ENCODE results near the gene ATP13A2. TPM values are rescaled to one million over a fixed set of nuclear protein-coding genes. Genes with fewer than 3 reads are reported as not detected.
A peak's percentile ranks its signal among the peaks of the same experiment; 100 is the strongest.
"Not testable (repeated sequence)": the region's sequence is repeated elsewhere in the genome, so short reads cannot be mapped to it uniquely, and the experiment has no call there.

The ATP13A2 gene
- total RNA-seq, 1 experiment from 2014 or later: 39.9 TPM

- no peak for DNase-seq (ENCODE audit: low spot score)
These were observed 33.6 kb downstream of the ATP13A2 start for GRCh38 chr1:16978139-16978538.

DNA sequence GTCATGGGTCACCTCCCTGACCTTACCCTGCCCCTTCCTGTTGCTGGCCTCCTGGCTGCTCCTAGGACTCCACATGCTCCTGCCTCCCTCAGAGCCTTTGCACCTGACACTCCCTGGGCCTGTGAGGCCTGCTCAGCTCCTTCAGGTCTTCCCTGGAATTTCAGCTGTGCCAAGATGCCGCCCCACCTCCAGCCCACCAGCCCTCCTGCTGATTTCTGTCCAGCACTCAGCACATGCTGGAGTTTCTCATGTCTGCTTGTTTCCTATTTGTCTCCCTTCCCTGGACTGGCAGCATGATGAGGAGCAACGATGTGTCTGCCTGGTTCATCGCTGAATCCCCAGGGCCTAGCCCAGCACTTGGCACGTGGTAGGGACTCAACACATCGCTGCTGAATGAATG is 34.4 kb downstream of the ATP13A2 start:
- DNase-seq (ENCODE audit: low spot score): no peak

DNA sequence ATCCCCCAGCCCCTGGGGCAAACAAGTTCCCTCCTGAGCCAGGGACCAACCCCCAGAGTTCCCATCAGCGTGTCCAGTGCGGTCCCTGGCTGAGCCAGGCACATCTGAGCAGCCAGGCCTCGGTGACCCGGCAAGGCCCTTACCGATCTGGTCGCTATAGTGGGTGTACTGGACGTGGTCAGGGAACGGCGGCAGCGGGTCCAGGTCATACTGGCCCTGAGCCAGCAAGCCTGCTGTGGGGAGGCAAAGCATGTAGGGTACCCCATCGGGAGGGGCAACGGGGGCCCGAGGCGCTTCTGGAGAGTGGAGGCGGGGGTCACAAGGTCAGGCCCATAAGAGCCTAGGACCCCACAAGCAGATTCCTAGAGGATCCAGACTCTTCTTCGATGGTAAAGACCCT is 34.8 kb downstream of the ATP13A2 start:
- no peak for DNase-seq (ENCODE audit: low spot score)

GRCh38 chr1:16975838-16976237 is 35.9 kb downstream of the ATP13A2 start:
- no peak for DNase-seq (ENCODE audit: low spot score)

GRCh38 chr1:16975211-16975610 is 36.5 kb downstream of the ATP13A2 start:
- no peak for DNase-seq (ENCODE audit: low spot score)

GRCh38 chr1:16973215-16973614 is 38.5 kb downstream of the ATP13A2 start:
- no peak for DNase-seq (ENCODE audit: low spot score)

DNA sequence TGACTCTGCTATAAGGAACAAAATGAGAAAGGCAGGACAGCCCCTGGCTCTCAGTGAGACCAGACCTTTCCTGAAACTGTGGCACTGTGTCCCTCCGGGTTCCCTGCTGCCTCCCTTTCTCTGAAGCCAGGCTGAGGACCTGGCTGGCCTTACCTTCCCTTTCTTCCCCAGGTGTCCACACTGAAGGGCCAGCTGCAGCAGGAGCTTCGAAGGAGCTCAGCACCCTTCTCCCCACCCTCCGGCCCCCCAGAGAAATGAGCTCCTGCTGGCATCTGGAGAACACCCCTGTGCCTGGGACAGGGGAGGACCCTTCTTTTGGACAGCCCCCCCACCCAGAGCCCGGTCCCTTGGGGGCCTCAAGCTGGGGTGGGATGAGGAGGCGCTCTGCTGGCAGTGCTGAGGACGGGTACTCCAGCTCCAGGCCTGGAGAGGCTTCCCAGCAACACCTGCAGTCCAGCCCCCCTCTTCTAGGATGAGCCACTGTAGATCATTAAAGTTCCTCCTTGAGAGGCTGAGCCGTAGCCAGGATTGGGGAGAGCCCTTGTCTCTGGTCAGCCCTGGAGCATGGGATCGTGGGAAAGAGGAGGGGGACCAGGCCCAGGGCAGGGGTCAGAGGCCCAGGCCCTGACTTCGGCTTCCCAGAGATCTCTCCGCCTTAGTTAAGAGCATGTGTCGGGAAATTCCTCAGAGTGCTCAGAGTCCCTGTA is 39.4 kb downstream of the ATP13A2 start:
- DNase-seq (ENCODE audit: low spot score): no peak

- DNase-seq (ENCODE audit: low spot score): no peak
These were observed 40.2 kb downstream of the ATP13A2 start for GRCh38 chr1:16971341-16972188.

DNA sequence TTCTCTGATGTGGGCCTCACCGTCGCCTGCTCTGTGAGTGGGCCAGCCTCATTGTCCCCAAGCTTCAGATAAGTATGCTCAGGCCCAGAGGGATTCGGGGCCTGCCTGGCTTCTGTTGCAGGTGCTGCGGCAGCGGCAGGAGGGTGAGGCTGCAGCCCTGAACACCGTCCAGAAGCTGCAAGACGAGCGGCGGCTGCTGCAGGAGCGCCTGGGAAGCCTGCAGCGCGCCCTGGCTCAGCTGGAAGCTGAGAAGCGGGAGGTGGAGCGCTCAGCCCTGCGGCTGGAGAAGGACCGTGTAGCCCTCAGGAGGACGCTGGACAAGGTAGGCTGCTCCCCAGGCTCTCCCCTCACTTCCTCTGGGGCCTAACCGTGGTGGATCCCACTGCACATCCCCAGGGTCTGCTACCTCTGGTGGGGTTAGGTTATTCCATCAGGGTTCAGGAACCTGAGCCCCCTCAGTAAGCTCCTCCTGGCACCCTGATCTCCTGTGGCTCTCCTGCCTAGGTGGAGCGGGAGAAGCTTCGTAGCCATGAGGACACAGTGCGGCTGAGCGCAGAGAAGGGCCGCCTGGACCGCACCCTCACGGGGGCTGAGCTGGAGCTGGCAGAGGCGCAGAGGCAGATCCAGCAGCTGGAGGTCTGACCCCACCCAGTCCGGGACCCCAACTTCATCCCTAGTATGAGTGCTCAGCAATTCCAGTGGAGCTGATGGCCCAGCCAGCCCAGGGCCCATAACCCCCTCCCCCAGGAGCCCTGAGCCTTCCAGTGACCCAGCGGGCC is 41.4 kb downstream of the ATP13A2 start:
- DNase-seq (ENCODE audit: low spot score): no peak

DNA sequence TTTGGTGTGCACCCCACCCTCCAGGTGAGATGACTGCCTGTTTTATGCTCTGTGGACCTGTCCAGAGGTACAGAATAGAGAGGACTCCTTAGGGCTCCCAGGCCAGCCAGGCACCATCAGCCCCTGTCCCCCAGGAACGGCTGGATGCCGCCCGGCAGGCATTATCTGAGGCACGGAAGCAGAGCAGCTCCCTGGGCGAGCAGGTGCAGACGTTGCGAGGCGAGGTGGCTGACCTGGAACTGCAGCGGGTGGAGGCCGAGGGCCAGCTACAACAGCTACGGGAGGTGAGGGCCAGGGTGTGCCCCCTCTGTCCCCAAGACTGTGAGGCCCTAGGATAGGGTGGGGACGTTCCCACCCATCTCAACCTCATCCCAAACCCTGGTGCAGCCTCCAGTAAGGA is 42.1 kb downstream of the ATP13A2 start:
- DNase-seq (ENCODE audit: low spot score): no peak

GRCh38 chr1:16969057-16969611 is 42.6 kb downstream of the ATP13A2 start:
- DNase-seq (ENCODE audit: low spot score): no peak

DNA sequence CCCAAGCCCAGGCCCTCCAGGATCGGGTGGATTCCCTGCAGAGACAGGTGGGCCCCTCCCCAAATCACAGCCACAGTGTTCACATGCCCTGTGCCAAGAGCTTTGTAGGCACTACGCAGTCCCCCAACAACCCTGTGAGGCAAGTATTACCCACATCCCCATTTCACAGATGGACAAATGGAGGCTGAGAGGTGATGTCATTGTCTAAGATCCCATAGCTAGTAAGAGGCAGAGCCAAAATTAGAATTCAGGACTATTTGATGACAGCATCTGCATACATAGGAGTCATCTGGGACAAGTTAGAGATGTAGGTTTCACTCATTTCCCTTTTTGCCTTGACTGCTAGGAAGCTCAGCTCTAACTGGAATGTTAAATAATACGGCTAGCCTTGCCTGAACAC is 43.4 kb downstream of the ATP13A2 start:
- no peak for DNase-seq (ENCODE audit: low spot score)

DNA sequence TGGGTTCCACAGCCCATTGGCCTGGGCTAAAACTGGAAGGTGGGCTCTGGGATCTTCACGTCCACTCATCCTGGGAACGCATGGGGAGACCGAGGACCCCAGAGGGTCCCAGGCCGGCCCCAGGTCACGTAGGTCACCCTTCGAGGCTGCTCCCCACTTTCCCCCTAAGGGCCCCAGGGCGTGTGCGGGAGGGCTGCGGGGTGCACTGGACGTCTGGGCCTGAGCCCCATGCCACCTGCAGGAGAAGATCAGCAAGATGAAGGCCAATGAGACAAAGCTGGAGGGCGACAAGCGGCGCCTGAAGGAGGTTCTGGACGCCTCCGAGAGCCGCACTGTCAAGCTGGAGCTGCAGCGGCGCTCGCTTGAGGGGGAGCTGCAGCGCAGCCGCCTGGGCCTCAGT is 43.8 kb downstream of the ATP13A2 start:
- DNase-seq (ENCODE audit: low spot score): no peak

- DNase-seq (ENCODE audit: low spot score): peak; percentile 25
These were observed 44.6 kb downstream of the ATP13A2 start for GRCh38 chr1:16967095-16967575.

DNA sequence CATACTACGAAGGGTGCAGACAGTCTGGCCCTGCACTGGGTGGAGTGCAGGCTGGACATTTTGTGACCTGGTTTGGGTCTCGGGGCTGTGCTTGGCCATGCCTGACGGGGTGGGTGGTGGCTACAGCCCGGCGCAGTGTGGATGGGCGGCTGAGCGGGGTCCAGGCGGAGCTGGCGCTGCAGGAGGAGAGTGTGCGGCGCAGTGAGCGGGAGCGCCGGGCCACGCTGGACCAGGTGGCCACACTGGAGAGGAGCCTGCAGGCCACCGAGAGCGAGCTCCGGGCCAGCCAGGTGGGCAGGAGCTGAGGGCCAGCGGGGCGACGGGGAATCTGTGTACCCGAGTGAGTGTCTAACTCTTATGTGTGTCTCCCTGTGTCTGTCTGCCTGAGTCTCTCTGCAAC is 45.4 kb downstream of the ATP13A2 start:
- DNase-seq (ENCODE audit: low spot score): no peak

DNA sequence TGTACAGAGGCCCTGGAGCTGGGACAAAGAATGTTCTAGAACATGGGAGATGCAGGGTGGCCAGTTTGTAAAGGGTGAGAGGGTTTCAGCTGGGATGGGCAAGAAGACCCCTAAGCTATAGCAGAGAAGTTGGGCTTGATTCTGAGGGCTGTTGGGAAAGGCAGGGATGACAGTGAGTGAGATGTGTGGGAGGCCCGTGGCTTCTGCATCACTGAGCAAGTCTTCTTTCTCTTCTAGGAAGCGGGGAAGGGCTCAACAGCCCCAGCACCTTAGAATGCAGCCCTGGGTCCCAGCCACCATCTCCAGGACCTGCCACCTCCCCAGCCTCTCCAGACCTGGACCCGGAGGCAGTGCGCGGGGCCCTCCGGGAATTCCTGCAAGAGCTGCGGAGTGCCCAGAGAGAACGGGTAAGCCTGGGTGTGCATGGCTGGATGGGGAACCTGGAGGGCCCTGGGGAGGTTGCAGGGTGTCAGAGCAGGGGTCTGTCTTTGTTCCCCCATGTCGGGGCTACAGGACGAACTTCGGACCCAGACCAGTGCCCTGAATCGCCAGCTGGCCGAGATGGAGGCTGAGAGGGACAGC is 46.2 kb downstream of the ATP13A2 start:
- DNase-seq (ENCODE audit: low spot score): no peak

DNA sequence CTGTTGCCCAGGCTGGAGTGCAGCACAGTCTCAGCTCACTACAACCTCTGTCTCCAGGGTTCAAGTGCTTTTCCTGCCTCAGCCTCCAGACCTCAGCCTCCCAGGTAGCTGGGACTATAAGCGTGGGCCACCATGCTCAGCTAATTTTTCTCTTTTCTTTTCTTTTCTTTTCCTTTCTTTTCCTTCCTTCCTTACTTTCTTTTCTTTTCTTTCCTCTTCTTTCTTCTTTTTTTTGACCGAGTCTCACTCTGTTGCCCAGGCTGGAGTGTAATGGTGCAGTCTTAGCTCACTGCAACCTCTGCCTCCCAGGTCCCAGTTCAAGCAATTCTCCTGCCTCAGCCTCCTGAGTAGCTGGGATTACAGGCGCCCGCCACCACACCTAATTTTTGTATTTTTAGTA is 47.6 kb downstream of the ATP13A2 start:
- DNase-seq (ENCODE audit: low spot score): not testable (repeated sequence)

- no peak for DNase-seq (ENCODE audit: low spot score)
These were observed 50.2 kb downstream of the ATP13A2 start for GRCh38 chr1:16961297-16962133.

DNA sequence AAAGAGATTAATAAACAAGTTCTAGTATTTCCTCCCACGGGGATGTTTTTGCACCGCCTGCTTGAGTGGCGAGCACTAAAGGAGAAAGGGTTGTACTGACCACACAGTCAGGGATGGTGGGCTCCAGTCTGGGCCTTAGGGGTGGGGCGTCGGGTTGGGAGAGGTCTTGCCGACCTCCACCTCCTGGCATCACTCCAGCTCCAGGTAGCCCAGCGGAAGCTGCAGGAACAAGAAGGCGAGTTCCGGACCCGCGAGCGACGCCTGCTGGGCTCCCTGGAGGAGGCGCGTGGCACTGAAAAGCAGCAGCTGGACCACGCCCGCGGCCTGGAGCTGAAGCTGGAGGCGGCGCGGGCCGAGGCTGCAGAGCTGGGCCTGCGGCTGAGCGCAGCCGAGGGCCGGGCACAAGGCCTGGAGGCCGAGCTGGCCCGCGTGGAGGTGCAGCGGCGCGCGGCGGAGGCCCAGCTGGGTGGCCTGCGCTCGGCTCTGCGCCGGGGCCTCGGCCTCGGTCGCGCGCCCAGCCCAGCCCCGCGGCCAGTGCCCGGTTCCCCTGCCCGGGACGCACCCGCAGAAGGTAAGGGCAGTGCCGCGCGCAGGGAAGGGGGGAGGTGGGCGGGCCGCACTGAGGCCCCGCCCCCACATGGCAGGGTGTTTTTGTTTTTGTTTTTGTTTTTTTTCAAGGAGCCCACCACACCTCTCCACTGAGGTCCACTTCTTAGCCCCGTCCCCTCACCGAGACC is 51.0 kb downstream of the ATP13A2 start:
- DNase-seq (ENCODE audit: low spot score): no peak

DNA sequence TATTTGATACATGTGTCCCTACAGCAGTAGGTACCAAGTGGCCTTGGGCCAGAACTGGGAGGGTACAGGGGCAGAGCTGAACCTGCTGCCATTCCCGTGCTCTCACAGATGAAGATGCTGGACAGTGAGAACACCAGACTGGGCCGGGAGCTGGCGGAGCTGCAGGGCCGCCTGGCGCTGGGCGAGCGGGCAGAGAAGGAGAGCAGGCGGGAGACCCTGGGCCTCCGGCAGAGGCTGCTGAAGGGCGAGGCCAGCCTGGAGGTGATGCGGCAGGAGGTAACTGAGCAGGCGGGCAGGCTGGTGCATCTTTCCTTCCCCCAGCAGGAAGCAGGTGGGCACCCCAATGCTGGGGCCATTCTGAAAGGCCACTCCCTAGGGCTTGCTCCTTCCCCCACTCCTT is 53.3 kb downstream of the ATP13A2 start:
- no peak for DNase-seq (ENCODE audit: low spot score)
